Sigmoid colon (tissue), 7 donors: Measurements from ENCODE around the gene ANXA3. TPM values are rescaled to one million over a fixed set of nuclear protein-coding genes. Genes with fewer than 3 reads are reported as not detected.

ENCODE experiments used
- DNase-seq: peaks from one replicate; pipeline ENCODE4 v3.0.0-alpha.2; 2019
- H3K27ac ChIP-seq, 4 donors: fragments of 200-600 bp; sonication (generic); one replicate each; pipeline ENCODE4 v1.5.1; 2016 to 2019; ENCODE audit warnings: mild to moderate bottlenecking in 1 of 4
- H3K27me3 ChIP-seq, 3 donors: fragments of 200-600 bp; sonication (generic); one replicate each; pipeline ENCODE4 v1.5.1; 2019; ENCODE audit warnings: mild to moderate bottlenecking in 1 of 3
- H3K36me3 ChIP-seq, 4 donors: fragments of 200-600 bp; sonication (generic); one replicate each; pipeline ENCODE4 v1.5.1; 2016 to 2019
- H3K4me1 ChIP-seq, 4 donors: fragments of 200-600 bp; sonication (generic); one replicate each; pipeline ENCODE4 v1.5.1; 2017 to 2019
- H3K4me3 ChIP-seq, 4 donors: fragments of 200-600 bp; sonication (generic); one replicate each; pipeline ENCODE4 v1.5.1; 2017 to 2019; ENCODE audit warnings: mild to moderate bottlenecking in 2 of 4, moderate library complexity in 1 of 4
- H3K9me3 ChIP-seq, 4 donors: fragments of 200-600 bp in 3 of 4; sonication (generic) in 3 of 4; one replicate each; pipeline versions ENCODE4 v1.5.1 to v1.6.1; 2013 to 2019
- CTCF ChIP-seq, 4 experiments: fragments of 450-650 bp in 3 of 4; fragments of 200-600 bp in 1 of 4; IDR thresholded peaks; one replicate each; pipeline ENCODE4 v1.5.1; 2016 to 2019; ENCODE audit warnings: antibody characterized with exemption in 4 of 4, mild to moderate bottlenecking in 3 of 4, moderate library complexity in 2 of 4
- EP300 ChIP-seq, 4 donors: sonication (generic); formaldehyde crosslinking; IDR thresholded peaks; one replicate each; pipeline ENCODE4 v1.6.1; 2017; ENCODE audit warnings: antibody characterized with exemption in 4 of 4
- POLR2A ChIP-seq, 2 donors: fragments of 450-650 bp; IDR thresholded peaks; one replicate each; pipeline ENCODE4 v1.6.1; 2016; ENCODE audit warnings: antibody characterized with exemption in 2 of 2, mild to moderate bottlenecking in 2 of 2, moderate library complexity in 2 of 2
- POLR2AphosphoS5 ChIP-seq, 4 donors: sonication (generic); formaldehyde crosslinking; IDR thresholded peaks; one replicate each; pipeline ENCODE4 v1.6.1; 2017; ENCODE audit warnings: antibody characterized with exemption in 4 of 4
- WGBS, 2 donors: extraction: QIAGEN DNeasy Blood & Tissue Kit; methylation state at CpG; one replicate each; pipeline ENCODE4 v1.1.7; 2013; 5-methylcytosine and 5-hydroxymethylcytosine counted together
- intact Hi-C: fragments of 100-400 bp; cut with DNase I; formaldehyde crosslinking; loops from one replicate; pipeline ENCODE4 v1.15.1; 2023
- polyA plus RNA-seq, 3 donors: library from polyadenylated mRNA; stranded (reverse); fragments of 200-250 nt; gene quantifications; one replicate each; pipeline ENCODE4 v1.2.3, GENCODE V29; 2013
- total RNA-seq, 4 donors: library from RNA; depleted of rRNA; stranded (reverse); fragments of >200 nt; gene quantifications; one replicate each; pipeline ENCODE4 v1.1.0, GENCODE V29; 2016
- donor health status: healthy with polysubstance abuse.
- donor health status: Bipolar disorder and iron deficiency.
- donor health status: healthy.

Gene ANXA3
- total and polyA plus RNA-seq, 7 donors: 17.8 to 109 (median 46.4) TPM

DNA sequence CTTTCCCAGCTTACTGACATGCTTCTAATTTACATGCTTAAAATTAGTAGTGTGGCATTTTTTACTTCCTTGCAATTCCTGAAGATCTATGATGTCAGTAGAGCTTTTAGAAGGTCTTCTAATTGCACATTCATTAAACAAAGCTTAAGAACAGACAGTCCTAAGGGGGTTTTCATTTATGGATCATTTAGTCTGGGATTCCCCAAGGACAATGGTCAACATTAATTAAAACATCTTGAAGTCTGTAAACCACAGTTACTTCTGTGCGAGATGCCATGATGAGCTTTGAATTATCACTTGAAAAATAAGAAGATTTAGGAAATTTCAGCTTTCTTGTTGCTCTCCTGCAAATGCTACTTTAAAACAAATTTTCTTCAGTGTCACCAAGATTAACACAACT, 20.2 kb downstream of the ANXA3 start:
- Histone ChIP-seq H3K36me3 (no peaks in the 10 kb centered on the region), H3K9me3 (no peaks in the 10 kb centered on the region), H3K4me1 (peaks cover 0 to 26% (median 18%) of the 10 kb centered on the region in 4 donors), H3K27me3 (no peaks in the 10 kb centered on the region), H3K27ac (no peak overlapping the region), H3K4me3 (no peak overlapping the region)
- 85 to 95% methylated on average over 1 of the region's 1 CpG for WGBS, 2 donors
- intact Hi-C loops: no loop called here
- DNase-seq: no peak
- no peak for TF ChIP-seq CTCF (IDR thresholded peaks at IDR 0.05)
- TF ChIP-seq POLR2A (IDR thresholded peaks at IDR 0.05): no peak
- no peak for TF ChIP-seq POLR2AphosphoS5 (IDR thresholded peaks at IDR 0.05)
- no peak for TF ChIP-seq EP300 (IDR thresholded peaks at IDR 0.05)

DNA sequence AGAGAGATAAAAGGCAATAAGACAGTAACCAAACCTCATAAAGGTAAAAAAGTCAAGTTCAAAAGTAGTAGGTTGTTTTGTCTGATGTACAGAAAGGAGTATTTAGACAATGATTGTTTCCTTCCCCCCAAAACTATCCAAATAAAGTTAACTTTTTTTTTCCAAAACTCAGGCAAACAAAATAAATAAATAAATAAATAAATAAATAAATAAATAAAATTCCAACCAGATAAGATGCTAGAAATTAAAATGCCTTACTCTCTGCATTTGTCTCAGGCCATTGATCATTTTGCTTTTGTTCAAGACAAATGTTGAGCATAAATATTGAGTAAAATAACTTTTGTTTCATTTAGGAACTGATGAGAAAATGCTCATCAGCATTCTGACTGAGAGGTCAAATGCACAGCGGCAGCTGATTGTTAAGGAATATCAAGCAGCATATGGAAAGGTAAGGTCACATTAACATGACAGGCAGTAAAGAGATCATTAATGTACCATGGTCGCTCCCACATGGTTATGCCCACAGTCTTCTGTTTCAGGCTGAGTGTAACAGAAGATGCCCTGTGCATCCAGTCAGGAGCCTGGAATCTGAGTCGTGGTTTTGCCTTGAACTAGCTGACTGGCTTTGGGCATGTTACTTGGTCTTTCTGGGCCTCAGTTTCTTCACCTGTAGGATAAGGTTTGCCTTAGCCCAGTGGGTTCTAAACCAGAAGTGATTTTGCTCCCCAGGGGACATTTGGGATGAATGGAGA, 27.3 kb downstream of the ANXA3 start:
- no peak overlapping the region for H3K27ac ChIP-seq
- H3K4me3 ChIP-seq: no peak overlapping the region
- DNase-seq: no peak
- H3K36me3 ChIP-seq: peaks cover 0 to 29% (median 0%) of the 10 kb centered on the region in 4 donors
- TF ChIP-seq CTCF (IDR thresholded peaks at IDR 0.05) (no peak), POLR2A (IDR thresholded peaks at IDR 0.05) (no peak), POLR2AphosphoS5 (IDR thresholded peaks at IDR 0.05) (no peak), EP300 (IDR thresholded peaks at IDR 0.05) (no peak)
- no peaks in the 10 kb centered on the region for H3K27me3 ChIP-seq
- intact Hi-C loops: no loop called here
- 96% methylated on average over 3 of the region's 3 CpGs for WGBS, 2 donors
- no peaks in the 10 kb centered on the region for H3K9me3 ChIP-seq
- no peaks in the 10 kb centered on the region for H3K4me1 ChIP-seq

DNA sequence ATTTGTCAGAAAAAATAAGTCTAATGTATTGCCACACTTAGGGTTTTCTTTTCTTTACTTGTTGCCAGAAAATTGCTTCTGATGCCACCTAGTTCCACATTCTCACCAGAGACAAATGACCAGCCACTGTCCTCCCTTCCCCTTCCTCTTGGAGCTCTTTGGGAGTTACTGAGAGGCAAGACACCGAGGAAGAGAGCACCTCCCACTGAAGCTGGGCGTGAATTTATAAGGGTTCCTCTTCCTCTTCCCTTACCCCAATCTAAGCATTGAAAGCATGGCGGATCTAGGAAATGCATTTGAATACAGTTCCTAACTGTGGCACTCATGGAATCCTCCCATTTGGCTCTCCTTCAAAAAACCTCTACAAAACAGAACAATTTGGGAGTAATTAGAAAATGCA, 30.0 kb downstream of the ANXA3 start:
- peaks cover 0 to 39% (median 0%) of the 10 kb centered on the region in 4 donors for H3K36me3 ChIP-seq
- H3K9me3 ChIP-seq: no peaks in the 10 kb centered on the region
- H3K4me3 ChIP-seq: no peak overlapping the region
- no peaks in the 10 kb centered on the region for H3K27me3 ChIP-seq
- TF ChIP-seq CTCF (IDR thresholded peaks at IDR 0.05): no peak
- TF ChIP-seq EP300 (IDR thresholded peaks at IDR 0.05): no peak
- no peak for TF ChIP-seq POLR2AphosphoS5 (IDR thresholded peaks at IDR 0.05)
- no peak for TF ChIP-seq POLR2A (IDR thresholded peaks at IDR 0.05)
- WGBS, 2 donors: 83 to 93% methylated on average over 3 of the region's 3 CpGs
- no peak overlapping the region for H3K27ac ChIP-seq
- intact Hi-C loops: no loop called here
- no peaks in the 10 kb centered on the region for H3K4me1 ChIP-seq
- DNase-seq: no peak

DNA sequence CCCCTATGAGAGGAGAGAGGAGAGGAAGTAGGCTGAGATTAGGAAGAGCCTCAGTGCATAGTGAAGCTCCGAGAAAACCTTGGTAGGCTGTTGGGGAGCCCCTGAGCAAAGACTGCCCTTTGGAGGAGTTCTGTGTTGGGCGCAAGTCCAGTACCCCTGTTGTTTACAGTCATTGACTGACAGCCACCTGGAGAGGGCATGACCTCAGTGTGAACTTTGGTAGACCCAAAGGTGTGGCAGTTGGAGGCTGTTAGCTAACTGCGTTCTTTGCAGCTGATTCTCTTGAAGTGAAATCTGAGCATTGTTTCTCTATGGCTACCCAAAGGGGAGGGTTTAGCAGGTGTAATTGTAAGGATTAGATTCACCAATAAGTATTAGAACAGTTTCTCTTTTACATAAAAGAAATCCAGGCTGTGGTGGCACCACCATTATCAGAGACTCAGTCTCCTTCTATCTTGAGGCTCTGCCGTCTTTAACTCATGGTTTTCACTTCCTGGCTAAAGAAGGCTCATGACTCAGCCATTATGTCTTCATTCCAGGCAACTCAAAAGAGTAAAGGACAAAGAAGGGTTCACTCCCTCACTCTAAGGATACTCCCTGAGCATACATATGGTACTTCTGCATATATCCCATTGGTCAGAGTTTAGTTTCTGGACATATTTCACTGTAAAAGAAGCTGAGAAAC, 33.4 kb downstream of the ANXA3 start:
- TF ChIP-seq POLR2A (IDR thresholded peaks at IDR 0.05) (no peak), POLR2AphosphoS5 (IDR thresholded peaks at IDR 0.05) (no peak), EP300 (IDR thresholded peaks at IDR 0.05) (no peak), CTCF (IDR thresholded peaks at IDR 0.05) (no peak)
- no peak overlapping the region for H3K4me3 ChIP-seq
- no peak for DNase-seq
- H3K9me3 ChIP-seq: no peaks in the 10 kb centered on the region
- peaks cover 0 to 40% (median 0%) of the 10 kb centered on the region in 4 donors for H3K36me3 ChIP-seq
- no peaks in the 10 kb centered on the region for H3K4me1 ChIP-seq
- H3K27ac ChIP-seq: no peak overlapping the region
- intact Hi-C loops: no loop called here
- H3K27me3 ChIP-seq: no peaks in the 10 kb centered on the region
- WGBS, 2 donors: 67 to 86% methylated on average over 4 of the region's 4 CpGs
